SW480 (cell line): ENCODE data around the gene MBD3.
A peak's percentile ranks its signal among the peaks of the same experiment; 100 is the strongest.

Experiments used
- DNase-seq: peaks from one replicate; pipeline ENCODE4 v3.0.0-alpha.2; 2016; ENCODE audit warnings: low spot score

MBD3 gene

DNA sequence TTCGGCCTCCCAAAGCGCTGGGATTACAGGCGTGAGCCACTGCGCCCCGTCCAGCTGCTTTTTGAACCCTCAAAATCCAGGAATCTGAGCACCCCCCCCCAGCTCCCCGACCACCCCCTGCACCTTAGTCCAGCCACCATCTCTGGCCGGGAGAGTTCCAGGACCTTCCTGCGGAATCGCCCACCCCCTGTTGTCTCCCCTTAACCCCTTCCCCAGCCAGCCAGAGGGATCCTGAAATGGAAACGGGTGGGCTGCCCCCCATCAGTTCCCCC, 772 bp upstream of the MBD3 start:
- DNase-seq = no peak

- peak; percentile 68 for DNase-seq
Measured at GRCh38 chr19:1592024-1592754, 476 bp downstream of the MBD3 start.

GRCh38 chr19:1591421-1592023, 1.1 kb downstream of the MBD3 start:
- no peak for DNase-seq

GRCh38 chr19:1590641-1591397, 1.8 kb downstream of the MBD3 start:
- no peak for DNase-seq

DNA sequence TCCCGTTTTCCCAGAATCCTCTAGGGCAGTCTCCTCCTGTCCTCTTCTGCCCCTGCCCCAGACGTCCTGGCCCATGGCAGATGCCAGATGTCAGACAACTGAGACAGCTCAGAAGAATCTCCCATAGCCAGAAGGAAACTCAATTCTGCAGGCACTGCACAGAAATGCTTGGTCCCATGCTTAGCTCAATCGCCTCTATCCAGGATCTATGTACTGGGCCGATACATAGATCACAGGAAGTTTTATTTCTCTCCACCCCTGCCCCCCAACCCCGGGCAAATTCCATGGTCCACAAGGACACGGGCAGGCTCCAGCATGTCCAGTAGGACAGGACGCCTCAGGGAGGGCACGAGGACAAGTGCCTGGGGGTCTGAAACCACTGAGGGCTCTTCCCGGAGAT, 4.8 kb downstream of the MBD3 start:
- DNase-seq = no peak

DNA sequence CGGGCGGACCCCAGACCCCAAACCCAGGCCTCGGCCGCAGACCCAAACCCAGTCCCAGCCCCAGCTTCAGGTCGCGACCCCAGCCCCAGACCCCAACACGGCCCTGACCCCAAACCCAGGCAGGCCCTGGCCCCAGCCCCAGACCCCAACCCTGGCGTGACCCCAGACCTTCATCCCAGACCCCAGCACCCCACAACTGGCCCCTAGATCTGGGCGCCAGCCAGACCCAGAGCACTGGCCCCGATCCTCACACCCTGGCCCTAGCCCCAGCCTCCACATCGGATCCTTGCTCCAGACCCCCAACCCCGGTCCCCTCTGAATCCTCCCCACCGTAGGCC, 7.5 kb downstream of the MBD3 start:
- DNase-seq = no peak

GRCh38 chr19:1584500-1585242, 8.0 kb downstream of the MBD3 start:
- no peak for DNase-seq

DNA sequence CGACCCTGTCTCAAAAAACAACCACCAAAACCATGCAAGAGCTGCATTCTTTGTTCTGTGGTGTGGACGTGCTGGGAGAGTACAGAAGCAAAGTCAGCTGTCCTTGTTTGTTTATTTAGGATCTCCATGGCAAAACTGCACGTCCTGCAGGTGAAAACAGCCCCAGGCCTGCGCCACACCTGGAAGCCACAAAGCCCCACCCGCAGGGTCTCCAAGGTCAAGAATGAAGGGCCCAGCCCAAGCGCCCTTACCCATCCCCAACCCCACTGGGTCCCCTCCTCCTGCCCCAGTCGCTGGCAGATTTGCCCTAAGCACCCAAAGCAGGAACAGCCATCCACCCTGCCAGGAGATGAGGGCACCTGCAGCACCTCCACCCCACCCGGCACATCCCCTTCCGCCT, 10.5 kb downstream of the MBD3 start:
- no peak for DNase-seq

GRCh38 chr19:1580957-1581356, 11.7 kb downstream of the MBD3 start:
- no peak for DNase-seq

- DNase-seq = no peak
Measured at GRCh38 chr19:1580382-1580781, 12.3 kb downstream of the MBD3 start.

- no peak for DNase-seq
Measured at GRCh38 chr19:1579222-1579621, 13.4 kb downstream of the MBD3 start.

DNA sequence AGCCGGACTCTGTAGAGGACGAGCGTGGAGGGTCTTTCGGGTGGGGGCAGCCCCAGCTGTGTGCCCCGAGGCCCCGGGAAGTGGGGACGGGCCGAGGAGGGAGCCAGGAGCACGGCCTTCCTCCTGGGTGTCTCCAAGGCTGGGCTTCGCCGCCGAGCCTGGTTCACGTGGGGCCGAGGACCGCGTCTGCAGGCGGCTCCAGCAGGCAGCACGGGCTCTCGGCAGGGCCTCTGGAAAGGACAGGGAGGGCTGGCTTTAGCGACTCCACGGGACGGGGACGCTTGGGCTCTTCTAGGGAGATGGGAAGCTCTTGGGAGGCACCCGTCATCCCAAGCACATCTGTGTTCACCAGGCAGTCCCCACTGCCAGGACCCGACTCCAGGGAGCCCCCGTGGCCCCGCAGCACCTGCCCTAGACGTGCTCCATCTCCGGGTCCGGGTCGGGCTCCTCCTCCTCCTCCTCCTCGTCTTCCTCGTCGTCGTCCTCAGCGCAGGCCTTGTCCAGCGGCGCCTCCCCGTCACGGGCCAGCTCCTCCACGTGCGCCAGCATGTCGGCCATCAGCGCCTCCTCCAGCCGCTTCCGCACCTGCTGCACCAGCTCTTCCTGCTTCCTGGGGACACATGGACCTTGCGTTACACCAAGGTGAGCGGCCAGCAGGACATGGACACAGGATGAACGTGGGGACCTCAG, 14.6 kb downstream of the MBD3 start:
- no peak for DNase-seq

- DNase-seq = no peak
Measured at GRCh38 chr19:1577090-1577928, 15.4 kb downstream of the MBD3 start.

DNA sequence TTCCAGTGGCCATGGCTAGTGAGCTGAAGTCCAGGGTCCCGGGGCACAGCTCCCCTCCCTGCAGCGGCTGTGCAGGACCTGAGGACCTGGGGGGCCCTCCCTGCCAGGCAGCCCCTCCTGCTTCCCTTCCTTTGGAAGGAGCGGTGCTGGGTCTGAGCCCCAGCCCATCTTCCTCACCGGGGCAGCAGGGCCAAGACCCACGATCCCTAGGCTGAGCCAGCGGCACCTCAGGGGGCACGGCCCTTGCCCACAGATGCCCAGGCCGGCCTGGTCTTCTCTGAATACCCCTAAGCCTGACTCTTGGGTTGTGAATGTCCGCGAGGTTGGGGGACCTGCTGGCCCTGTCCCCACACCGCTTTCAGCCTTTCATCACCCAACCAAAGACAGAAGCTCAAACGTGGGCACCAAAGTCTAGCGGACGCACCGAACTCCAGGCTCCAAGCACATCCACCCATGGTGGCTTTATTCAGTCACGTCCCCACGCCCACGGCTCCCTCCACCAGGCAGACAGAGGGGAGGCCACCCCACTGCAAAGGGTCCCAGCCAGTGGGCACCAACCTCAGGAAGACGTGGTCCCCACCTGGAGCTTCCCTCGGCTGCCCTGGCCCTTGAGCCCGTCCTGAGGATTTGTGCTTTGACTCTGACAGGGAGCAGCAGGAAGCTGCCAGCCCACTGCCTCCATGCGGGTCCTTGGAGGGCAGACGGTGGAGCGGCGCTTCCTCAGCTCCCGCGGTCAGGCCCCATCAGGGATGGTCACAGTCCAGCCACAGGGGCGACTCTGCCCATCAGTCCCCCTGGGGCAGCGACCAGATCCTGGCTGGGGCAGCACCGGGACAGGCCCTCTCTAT, 16.2 kb downstream of the MBD3 start:
- DNase-seq = no peak

GRCh38 chr19:1575323-1576241, 17.1 kb downstream of the MBD3 start:
- DNase-seq = no peak

DNA sequence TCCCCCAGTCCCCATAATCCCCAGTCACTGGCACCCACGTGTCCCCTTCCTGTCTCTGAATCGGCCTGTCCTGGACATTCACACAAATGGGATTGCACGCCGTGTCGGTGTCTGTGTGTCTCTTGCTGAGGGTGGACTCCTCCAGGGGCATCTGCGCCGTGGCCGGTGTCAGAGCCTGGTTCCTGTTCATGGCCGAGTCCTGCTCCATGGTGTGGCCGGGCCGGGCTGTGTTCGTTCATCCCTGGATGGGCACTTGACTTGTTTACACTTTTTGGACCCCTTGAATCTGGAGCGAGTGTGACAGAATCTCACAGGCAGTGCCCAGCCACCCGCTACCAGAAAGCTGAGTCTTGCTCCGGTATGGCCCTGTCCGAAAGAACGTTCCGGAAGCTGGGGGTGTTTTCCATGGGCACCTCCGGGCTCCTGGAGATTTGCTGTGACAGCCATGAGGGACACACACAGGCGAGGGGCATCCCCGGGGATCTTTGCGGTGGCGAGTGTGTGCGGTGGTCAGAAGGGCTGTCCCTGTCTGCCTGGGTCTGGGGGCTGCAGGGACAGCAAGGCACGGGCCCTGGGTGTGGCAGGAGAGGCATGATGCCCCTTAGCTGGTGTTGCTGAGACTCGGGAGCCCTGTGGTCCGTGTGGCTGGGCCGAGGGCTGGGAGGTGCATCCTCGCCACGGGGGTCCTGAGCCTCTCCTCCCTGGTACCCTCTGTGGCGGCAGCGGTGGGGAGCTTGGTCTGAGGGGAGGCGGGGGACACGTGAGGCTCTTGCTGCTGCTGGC, 18.1 kb downstream of the MBD3 start:
- DNase-seq = no peak

DNA sequence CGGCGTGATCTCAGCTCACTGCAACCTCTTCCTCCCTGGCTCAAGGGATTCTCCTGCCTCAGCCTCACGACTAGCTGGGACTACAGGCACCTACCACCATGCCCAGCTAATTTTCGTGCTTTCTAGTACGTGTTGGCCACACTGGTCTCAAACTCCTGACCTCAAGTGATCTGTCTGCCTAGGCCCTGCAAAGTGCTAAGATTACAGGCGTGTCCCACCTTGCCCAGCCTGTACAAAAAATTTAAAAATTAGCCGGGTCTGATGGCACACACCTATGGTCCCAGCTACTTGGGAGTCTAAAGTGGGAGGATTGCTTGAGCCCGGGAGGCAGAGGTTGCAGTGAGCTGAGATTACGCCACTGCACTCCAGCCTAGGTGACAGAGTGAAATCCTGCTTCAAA, 19.9 kb downstream of the MBD3 start:
- no peak for DNase-seq

GRCh38 chr19:1571358-1571757, 21.3 kb downstream of the MBD3 start:
- DNase-seq = no peak

- no peak for DNase-seq
Measured at GRCh38 chr19:1570836-1571235, 21.8 kb downstream of the MBD3 start.
